Measurements from ENCODE around the gene SEPTIN10.
"Not testable (repeated sequence)": the region's sequence is repeated elsewhere in the genome, so short reads cannot be mapped to it uniquely, and the experiment has no call there.

SEPTIN10 gene

DNA sequence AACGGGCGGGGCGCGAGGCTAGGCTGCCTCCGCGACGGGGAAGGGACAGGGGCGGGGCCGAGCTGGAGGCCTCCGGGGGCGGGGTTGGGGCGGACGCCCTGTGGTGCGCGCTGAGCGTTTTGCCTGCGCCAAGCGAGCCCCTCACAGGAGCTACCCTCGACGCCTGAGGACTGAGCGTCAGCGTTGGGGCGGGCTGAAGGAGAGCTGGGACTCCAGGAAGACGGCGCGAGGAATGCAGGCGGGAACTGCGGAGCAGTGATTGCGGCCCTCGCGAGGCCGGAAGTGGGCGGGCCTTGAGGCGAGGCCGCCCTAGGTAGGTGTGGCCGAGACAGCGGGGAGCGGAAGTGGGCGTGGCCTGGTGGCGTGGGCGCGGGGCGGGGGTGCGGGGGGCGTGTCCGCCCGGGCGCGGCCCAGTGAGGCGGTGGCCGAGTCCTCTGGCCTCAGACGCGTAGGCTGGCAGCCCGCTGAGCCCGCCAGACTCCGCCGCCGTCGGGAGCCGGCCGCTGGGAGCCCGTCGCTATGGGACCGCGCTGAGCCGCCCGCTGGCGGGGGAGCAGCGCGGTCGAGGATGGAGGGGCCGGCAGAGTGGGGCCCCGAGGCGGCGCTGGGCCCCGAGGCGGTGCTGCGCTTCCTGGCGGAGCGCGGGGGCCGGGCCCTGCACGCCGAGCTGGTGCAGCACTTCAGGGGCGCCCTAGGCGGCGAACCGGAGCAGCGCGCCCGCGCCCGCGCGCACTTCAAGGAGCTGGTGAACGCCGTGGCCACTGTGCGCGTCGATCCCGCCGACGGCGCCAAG is at the start of gene SEPTIN10, which contains the start of gene SOWAHC:
Gene SEPTIN10, minus strand, starts transcription at position 45 of the 793 bp plus-strand sequence. CDS start 139 bp downstream, outside the sequence.
Gene SOWAHC, plus strand, starts transcription at position 443 of the 793 bp plus-strand sequence. Its CDS starts 126 bp downstream, at position 569.
- peak; percentile 95 for DNase-seq

DNA sequence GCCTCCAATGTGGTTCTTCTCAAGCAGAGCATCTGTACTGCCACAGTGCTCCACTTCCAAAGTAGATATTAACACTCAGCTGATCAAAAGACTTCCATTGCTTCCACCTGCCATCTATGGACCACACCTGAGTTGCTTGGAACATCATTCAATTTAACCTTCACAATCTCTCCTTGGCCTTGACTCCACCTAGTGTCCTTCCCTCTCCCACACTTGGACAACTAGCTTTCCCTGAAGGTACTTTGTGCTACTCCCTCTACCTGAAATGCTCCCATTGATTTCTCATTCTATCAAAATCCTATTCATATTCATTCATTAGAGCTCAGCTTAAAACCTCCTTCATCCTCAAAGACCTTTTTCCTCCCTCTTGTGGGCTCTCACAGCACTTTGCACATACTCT is 49.1 kb upstream of the SEPTIN10 start:
- DNase-seq, result peak; percentile 20

DNA sequence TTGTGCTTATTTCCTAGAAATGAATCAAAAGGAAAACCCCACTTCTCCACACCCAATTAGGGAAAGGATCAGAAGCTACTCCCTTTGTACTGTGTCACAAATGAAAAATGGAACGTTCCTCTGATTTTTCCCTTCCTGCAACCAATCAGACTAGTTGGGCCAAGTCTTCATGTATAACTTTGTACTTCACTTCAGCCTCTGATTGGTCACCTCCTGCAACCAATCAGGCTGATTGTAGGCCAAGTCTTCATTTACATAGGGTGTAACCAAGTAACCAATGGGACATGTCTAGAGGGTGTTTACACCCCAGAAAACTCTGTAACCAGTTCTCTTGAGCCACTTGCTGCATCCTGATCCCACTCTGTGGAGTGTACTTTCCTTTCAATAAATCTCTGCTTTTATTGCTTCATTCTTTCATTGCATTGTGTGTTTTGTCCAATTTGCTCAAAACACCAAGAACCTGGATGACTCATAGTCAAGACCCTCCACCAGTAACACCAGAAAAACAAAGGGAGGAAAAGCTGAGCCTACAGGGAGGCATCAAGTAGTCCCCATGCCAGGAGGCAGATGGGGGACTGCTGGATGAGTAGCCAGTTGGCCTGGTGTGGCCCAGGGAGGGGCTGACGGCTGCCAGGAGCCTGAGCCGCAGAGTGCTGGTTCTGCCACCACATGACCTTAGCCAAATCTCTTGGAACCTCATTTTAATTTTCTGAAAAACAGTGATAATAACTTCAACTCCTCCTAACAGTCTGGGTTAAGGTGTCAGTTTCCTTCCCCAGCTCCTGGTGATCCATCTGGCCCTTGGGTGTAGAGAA is 46.5 kb upstream of the SEPTIN10 start:
- no peak for DNase-seq

DNA sequence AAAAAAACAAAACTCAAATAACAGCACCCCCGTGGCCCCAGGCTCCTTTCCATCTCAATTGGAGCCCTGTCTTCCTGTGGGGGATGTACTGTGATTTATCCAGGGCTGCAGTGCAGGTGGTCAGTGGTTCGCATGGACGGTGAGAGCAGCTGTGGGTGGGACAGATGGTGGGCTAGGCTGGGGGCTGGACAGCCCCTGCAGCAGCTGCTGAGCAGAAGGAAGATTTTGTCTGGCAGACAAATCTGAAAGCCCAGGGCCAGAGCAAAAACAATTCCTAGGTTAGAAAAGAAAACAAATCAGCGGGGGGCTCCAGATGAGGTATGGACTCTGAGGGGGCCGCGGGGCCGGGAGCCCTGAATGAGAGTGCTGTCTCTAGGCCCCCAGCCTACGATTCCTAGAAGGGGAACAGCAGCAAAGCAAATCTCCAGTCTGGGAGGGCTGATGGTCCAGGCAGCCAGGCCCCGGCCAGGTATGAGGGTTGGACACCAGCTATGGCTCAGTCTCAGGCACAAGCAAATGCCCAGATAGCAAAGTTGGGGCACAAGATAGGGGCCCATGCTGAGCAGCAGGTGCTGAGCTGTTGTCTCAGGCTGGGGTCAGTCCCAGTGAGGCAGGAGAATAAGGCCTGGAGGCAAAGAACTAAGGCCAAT is 45.8 kb upstream of the SEPTIN10 start:
- DNase-seq, result no peak

DNA sequence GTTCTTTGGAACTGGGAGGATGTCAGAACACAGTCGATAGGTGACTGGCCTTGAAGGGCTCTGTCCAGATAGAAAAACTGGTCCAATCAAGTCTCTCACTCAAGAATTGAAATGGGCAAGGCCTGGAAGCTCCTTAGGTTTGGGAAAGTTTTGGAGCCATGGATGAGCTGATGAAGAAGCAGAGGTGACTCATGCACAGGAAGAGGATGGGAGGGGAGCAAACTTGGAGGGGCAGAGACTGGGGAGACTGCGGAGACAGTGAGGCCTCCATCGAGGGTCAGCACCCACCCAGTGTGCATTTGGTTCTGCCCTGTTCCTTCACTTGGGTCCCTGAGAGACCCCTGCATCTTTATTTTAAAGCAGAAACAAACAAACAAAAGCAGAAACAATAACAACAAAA is 41.5 kb upstream of the SEPTIN10 start:
- DNase-seq, result no peak

DNA sequence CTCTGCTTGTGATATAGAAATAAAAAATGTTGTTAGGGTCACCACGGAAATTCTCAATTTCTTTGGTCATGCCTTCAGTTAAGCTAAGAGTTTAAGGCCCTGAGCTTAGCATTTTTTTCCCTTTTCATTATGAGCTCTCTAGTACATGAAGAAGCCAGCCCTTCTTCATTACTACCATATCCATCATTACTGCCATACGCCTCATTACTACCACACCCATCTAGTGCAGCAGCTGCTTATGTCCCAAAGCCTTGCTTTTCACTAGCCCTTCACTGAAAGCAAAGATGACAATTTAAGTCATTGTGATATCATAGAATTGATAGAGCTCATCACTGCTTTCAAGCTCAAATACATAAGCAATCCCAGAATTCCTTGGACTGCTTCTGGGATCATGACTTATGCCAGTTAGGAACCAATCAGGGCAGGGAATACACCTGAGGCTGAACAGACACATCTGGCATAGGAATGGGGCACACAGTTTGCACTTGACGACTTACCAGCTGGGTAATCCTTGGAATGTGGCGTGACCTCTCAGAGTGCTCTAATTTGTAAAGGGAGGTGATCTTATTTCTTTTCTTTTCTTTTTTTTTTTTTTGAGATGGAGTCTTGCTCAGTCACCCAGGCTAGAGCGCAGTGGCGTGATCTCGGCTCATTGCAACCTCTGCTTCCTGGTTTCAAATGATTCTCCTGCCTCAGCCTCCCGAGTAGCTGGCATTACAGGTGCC is 40.7 kb upstream of the SEPTIN10 start:
- DNase-seq, result no peak

DNA sequence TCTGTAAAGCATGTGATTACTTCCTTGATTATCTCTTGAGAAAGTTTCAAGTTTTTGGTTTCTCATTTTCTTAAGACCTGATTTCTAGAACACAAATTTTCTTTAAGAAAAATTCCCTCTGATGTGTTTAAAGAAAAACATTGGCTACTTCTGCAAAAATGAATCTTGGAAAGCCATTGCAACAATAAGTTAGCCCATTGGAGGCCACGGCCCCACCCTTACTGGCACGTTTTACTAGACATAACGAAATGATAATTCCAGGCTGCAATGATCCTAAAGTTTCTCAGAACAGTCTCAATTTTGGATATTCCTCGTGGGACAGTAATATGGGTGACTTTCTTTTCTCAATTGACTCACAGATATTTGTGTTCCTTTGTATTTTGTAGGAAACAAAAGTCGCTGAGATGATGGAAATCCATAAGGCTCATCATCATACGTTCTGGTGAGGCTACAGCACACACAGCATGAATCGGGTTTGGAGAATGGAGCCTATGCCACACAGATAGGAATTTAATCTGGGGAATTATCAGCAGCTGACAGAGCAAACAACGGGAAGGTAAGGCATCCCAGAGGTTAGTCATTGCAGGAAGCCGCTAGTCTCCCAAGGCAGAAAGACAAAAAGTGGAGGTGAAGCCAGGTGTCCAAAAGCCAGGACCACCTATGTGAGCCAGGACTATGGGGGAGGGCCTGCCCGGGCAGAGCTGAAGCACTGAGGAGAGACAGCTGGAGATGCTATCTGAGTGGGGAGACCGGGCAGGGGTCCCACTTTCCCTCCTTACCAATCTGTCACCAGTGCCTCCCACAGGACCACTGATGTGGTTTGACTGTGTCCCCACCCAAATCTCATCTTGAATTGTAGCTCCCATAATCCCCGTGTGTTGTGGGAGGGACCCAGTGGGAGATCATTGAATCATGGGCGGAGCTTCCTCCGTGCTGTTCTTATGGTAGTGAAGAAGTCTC is 36.2 kb upstream of the SEPTIN10 start:
- DNase-seq, result no peak

DNA sequence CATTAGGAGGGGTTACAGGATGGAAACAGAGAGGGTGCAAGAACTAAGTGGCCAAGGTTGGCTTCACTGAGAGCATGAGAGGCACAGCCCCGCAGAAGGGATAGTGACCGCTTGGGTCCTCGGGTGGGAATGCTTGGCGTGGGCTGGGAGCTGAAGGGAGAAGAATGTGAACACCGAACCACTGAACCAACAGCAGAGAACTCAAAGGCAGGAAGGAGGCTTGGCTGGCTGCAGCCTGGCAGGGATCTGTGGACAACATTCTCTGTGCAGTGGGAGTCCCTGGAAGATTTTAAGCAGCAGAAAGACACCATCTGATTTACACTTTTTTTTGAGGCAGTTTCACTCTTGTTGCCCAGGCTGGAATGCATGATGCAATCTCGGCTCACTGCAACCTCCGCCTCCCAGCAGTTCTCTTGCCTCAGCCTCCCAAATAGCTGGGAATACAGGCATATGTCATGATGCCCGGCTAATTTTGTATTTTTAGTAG is 34.3 kb upstream of the SEPTIN10 start:
- DNase-seq, result no peak

DNA sequence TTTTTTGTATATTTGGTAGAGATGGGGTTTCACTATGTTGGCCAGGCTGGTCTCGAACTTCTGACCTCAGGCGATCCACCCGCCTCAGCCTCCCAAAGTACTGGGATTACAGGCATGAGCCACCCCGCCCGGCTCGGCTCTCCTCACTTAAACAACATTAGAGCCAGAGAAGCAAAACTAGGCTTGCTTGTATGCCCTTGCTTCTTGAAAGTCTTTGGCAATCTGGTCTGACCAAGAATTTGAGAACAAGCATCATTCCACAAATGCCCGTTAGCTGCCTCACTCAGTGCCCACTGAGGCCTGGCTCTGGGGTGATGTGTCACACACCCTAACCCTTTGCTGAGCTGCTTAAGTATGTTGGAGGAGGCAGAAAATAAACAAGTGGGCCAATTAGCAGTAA is 33.9 kb upstream of the SEPTIN10 start:
- no peak for DNase-seq

DNA sequence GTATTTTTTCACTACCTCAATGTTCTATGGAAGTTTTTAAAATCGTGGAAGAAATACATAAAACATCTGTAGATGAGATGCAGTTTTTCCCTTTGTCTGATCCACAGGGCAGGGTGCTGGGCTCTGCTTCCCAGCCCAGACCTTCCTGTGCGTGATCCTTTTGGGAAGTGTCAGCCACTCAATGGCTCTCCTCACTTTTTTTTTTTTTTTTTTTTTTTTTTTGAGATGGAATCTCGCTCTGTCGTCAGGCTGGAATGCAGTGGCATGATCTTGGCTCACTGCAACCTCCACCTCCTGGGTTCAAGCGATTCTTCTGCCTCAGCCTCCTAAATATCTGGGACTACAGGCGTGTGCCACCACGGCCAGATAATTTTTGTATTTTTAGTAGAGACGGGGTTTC is 33.2 kb upstream of the SEPTIN10 start:
- DNase-seq, result no peak

DNA sequence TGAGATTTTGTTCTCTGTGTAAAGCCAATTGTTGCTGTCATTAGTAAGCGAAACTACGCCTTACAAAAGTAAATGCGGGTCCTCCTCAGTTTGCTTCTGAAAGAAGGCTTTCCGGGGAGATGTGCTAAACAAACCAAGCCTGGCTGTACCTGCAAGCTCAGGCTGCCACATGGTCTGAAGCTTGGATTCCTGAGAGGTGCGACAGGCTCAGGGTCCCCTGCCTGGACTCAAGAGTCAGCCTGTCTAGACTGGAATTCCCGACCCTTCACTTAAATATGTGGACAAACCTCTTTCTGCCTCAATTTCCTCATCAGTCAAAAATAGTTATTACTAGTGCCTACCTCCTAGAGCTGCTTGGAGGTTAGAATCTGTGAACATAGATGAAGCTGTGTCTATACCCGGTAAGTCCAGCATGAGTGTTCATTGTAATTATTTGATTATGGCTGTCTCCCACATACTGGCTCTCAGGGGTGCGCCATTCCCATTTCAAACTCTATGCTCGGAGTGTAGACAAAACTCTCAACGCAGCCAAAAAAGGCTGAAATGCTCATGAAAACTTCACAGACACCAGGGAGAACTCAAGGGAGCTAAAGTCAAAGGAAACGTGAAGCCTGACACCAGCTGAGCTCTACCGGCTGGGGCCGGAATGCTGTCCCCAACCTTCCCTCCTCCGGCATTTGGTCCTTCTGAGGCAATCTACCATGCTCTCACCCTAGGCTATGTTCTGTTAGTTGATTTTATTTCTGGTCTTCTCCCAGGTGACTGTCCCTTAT is 31.8 kb upstream of the SEPTIN10 start:
- no peak for DNase-seq

DNA sequence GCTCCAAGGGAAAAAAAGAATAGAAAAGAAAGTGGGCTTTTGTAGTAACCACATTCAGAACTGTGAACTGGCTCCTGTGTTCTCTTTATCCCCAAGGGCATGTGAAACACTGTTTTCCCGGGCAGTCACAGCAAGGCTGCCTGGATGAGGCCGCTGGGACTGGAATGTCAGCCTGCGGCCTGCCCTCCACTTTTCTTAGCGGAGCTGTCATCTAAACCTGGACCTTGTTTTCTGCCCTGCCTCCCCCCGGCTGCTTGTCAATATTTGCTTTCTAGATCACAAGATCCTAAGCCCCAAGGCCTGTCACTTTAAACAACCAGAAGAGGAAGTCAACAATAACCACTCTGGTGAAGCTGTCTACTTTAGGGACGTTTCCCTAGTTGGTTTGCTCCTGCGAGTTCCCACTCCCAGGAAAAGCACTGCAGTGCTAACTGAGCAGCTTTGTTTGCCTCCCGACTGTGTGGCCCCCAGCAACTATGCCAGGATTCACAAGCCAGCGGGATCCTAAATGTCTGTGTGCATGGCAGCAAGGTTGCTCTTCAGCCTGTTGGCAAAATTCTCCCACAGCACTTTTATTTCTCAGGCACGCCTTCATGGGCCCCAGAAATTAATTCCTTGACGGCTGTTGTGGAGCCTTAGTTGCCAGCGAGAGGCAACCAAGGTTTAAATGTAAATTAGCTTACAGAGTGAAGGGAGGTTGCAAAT is 31.0 kb upstream of the SEPTIN10 start:
- DNase-seq, result peak; percentile 88

DNA sequence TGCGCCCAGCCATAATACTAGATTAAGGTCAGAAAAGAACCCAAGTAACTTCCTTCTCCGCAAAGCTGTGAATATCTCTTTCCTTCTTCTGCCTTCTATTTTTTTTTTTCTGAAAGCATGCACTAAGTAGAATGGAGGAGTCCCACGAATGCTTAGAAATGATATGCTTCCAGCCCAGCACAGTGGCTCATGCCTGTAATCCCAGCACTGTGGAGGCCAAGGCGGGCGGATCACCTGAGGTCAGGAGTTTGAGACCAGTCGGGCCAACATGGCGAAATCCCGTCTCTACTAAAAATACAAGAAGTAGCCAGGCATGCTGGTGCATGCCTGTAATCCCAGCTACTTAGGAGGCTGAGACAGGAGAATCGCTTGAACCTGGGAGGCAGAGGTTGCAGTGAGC is 26.2 kb upstream of the SEPTIN10 start:
- not testable (repeated sequence) for DNase-seq

DNA sequence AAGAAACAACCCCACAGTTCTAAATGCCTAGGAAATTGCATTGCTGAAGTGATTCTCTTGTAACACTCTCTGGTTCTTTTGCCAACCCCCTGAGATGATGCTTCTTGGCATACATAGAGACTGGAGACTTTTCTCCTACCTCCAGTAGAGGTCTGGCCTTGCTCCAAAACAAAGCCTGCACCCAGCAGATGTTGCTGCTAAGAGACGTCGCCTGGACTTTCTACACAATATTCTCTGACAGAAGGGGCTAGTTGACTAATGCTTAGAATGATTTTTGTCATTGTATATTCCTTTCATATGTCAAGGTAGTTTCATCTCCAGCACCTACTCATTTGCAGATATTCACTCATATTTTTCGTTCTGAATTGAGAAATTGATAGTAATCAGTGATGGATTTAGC is 25.0 kb upstream of the SEPTIN10 start:
- DNase-seq, result peak; percentile 67

DNA sequence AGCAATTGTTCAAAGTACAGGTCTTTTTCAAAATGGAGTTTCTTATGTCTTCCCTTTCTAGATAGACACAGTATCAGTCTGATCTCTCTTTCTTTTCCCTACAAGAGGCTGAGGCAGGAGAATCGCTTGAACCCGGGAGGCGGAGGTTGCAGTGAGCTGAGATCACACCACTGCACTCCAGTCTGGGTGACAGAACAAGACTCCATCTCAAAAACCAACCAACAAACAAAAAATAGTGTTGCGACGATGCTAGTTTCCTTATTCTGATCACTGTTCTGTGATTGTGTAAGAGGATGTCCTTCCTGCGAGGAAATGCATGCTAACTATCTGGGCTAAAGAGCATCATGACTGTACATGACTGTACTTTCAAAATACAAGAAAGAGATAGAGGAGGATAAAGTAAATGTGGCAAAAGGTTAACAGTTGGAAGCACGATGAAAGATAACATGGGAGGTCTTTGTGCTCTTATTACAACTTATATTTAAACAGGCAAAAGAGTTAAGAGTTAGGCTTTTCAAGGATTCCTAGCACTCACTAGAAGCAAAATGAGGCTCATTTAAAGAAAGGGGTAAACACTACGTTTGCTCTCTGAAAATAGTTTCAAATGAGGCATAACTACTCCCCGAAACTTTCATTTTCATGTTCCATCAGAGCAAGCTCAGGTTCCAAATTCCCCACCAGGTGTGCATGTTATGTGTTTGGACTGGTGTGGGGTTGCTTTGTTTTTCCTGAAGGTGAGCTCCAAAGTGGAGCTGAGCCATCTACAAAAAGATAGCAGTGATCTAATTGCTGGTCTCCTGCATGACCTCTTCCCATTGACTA is 24.2 kb upstream of the SEPTIN10 start:
- peak; percentile 70 for DNase-seq

DNA sequence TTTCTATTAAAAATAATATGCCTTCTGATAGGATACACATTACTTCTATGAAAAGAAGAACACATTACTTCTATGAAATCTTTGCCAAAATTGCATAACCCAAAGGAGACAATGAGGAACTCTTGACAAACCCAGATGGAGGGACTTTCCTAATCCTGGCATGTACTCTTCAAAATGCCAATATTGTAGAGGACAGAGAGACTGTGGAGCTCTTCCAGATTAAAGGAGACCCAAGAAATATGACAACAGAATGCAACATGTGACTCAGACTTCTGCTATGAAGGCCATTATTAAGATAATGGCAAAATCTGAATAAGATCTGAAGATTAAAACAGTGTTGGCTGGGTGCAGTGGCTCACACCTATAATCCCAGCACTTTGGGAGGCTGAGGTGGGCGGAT is 22.6 kb upstream of the SEPTIN10 start:
- no peak for DNase-seq

DNA sequence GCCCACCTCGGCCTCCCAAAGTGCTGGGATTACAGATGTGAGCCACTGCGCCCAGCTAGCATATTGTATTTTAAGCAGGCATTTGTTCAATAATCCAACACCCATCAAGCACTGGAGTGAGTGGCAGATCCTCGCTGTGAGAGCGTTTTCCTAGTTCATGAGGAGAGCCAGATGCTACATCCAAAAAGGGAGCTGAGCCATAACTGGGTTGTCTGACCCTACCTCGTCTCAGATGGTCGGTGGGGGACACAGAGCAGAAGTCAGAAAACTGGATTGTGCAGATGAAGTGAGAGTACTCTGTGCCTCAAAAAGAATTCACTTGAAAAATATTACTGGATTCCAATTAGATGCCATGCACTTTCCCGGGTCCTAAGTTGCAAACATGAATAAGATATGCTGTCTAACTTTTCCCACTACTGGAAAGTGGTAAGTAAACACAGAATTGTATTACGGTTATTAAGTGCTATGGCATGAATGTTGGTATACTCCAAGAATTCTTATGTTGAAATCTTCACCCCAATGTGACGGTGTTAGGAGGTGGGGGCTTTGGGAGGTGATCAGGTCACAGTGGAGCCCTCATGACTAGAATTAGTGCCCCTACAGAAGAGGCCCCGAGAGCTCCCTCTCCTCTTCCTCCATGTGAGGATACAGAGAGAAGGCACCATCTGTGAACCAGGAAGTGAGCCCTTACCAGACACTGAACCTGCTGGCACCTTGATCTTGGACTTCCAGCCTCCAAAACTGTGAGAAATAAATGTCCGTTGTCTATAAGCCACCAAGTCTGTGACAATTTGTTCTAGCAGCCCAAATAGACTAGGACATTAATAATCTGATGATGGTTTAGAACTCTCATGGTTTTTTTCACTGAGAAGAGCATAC is 21.9 kb upstream of the SEPTIN10 start:
- DNase-seq, result no peak

Data from NCI-H345 (cell line).